ENCODE data around the gene SPSB1. TPM values are rescaled to one million over a fixed set of nuclear protein-coding genes. Genes with fewer than 3 reads are reported as not detected.

The SPSB1 gene
- total and polyA plus RNA-seq, 7 experiments from 2014 or later: 1.4 to 10.3 (median 1.9) TPM

DNA sequence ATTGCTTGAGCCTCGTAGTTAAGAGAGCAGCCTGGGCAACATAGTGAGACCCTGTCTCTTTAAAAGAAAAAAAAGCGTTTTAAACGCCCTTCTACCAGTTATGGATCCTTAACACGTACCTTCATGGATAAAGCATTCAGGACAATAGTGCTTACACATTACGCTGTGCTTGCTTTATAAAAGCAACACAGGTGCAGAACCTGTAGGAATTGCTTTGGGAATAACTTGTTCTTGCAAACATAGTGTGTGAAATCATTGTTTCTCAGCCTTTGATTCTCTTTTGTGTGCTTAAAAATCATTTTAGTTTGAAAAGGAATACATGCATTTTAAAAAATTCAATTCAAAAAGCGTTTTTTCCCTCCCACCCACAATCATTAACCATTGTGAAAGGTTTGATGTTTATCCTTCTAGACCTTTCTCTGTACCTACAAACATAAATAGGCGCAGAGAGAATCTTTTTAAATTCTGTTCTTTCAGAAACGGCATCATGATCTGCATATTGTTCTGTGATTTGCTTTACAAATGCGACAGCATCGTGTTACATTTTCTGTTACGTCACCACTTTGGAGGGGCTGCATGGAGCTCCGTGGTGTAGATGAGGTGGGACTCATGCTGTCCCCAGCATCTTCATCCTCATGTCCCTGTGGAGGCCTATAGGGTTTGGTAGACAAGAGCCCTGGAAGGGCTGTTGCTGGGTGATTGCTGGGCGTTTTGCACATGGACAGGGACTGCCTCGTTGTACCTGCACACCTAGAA is 54.6 kb downstream of the SPSB1 start:
- Mint-ChIP-seq H3K9me3 (peaks cover 0 to 4% (median 0%) of the 10 kb centered on the region in 11 donors), H3K27ac (no peak overlapping the region), H3K4me3 (no peak overlapping the region), H3K4me1 (peaks cover 0 to 14% (median 6%) of the 10 kb centered on the region in 7 donors), H3K27me3 (no peaks in the 10 kb centered on the region), H3K36me3 (peaks cover 0 to 16% (median 8%) of the 10 kb centered on the region in 5 donors)
- no peaks in the 10 kb centered on the region for H3K27me3 ChIP-seq (ENCODE audit: control insufficient read depth in 2 of 2, insufficient read depth in 2 of 2, low read length in 2 of 2)
- H3K36me3 ChIP-seq (ENCODE audit: control insufficient read depth in 2 of 3, insufficient read depth in 3 of 3, low read length in 3 of 3): no peaks in the 10 kb centered on the region
- intact Hi-C loops (cut with micrococcal nuclease): no loop called here
- H3K27ac ChIP-seq (ENCODE audit: low read depth, low read length): no peak overlapping the region
- ChIA-PET POLR2A (no interaction called here), CTCF (no interaction called here)
- no peak for DNase-seq
- no peak for ATAC-seq
- no peaks in the 10 kb centered on the region for H3K9me3 ChIP-seq (ENCODE audit: control insufficient read depth in 2 of 3, low read length in 3 of 3)
- no peak overlapping the region for H3K4me3 ChIP-seq (ENCODE audit: low read length)
- H3K4me1 ChIP-seq (ENCODE audit: control insufficient read depth in 2 of 2, insufficient read depth in 2 of 2, low read length in 2 of 2): no peaks in the 10 kb centered on the region

DNA sequence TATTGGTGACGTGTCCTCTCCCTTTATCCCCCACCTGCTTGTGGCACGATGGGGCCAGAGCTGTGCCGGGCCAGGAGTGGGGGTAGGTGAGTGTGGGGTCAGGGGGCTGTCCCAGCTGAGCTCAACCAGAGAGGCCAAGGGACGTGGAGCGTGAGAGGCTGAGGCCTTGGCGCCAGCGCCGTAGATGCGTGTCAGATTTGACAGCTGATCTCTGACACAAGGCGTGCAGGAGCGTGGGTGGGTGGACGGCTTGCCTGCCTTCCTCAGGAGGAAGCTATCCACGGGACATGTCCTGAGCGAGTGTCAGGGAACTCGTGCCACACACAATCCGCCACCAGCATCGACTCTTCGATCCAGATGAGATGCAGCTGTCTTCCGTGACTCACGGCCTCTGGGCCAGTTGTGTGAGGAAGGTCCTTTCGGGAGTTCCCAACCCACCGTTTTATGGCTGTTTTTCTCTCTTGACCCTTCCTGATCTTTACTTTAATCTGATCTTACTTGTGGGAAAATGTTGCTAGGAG is 56.7 kb downstream of the SPSB1 start:
- H3K27me3 ChIP-seq (ENCODE audit: control insufficient read depth in 2 of 2, insufficient read depth in 2 of 2, low read length in 2 of 2): no peaks in the 10 kb centered on the region
- no peak overlapping the region for H3K4me3 ChIP-seq (ENCODE audit: low read length)
- H3K36me3 Mint-ChIP-seq: peaks cover 0 to 5% (median 3%) of the 10 kb centered on the region in 5 donors
- no peaks in the 10 kb centered on the region for H3K9me3 ChIP-seq (ENCODE audit: control insufficient read depth in 2 of 3, low read length in 3 of 3)
- ChIA-PET CTCF (no interaction called here), POLR2A (no interaction called here)
- H3K36me3 ChIP-seq (ENCODE audit: control insufficient read depth in 2 of 3, insufficient read depth in 3 of 3, low read length in 3 of 3): no peaks in the 10 kb centered on the region
- peaks cover 0 to 14% (median 5%) of the 10 kb centered on the region in 7 donors for H3K4me1 Mint-ChIP-seq
- DNase-seq: no peak
- no peak overlapping the region for H3K27ac ChIP-seq (ENCODE audit: low read depth, low read length)
- H3K4me1 ChIP-seq (ENCODE audit: control insufficient read depth in 2 of 2, insufficient read depth in 2 of 2, low read length in 2 of 2): no peaks in the 10 kb centered on the region
- ATAC-seq: no peak
- intact Hi-C loops (cut with micrococcal nuclease): no loop called here
- peak overlapping the region in 4 of 9 donors; percentile 0 to 62 (median 40) for H3K27ac Mint-ChIP-seq
- H3K4me3 Mint-ChIP-seq: no peak overlapping the region
- no peaks in the 10 kb centered on the region for H3K9me3 Mint-ChIP-seq
- H3K27me3 Mint-ChIP-seq: no peaks in the 10 kb centered on the region

GRCh38 chr1:9350013-9350908 is 57.6 kb downstream of the SPSB1 start:
- H3K9me3 ChIP-seq (ENCODE audit: control insufficient read depth in 2 of 3, low read length in 3 of 3): no peaks in the 10 kb centered on the region
- peaks cover 0 to 14% (median 5%) of the 10 kb centered on the region in 7 donors for H3K4me1 Mint-ChIP-seq
- POLR2A ChIA-PET: no interaction called here
- CTCF ChIA-PET: no interaction called here
- intact Hi-C loops (cut with micrococcal nuclease): no loop called here
- H3K27me3 Mint-ChIP-seq: no peaks in the 10 kb centered on the region
- DNase-seq (no peak), ATAC-seq (peak; percentile 26)
- H3K27me3 ChIP-seq (ENCODE audit: control insufficient read depth in 2 of 2, insufficient read depth in 2 of 2, low read length in 2 of 2): no peaks in the 10 kb centered on the region
- H3K4me1 ChIP-seq (ENCODE audit: control insufficient read depth in 2 of 2, insufficient read depth in 2 of 2, low read length in 2 of 2): no peaks in the 10 kb centered on the region
- H3K4me3 Mint-ChIP-seq: no peak overlapping the region
- peaks cover 0 to 5% (median 3%) of the 10 kb centered on the region in 5 donors for H3K36me3 Mint-ChIP-seq
- H3K4me3 ChIP-seq (ENCODE audit: low read length): no peak overlapping the region
- no peak overlapping the region for H3K27ac ChIP-seq (ENCODE audit: low read depth, low read length)
- peak overlapping the region in 2 of 9 donors; percentile 0 to 62 for H3K27ac Mint-ChIP-seq
- no peaks in the 10 kb centered on the region for H3K9me3 Mint-ChIP-seq
- peaks cover 0 to under 1% (median 0%) of the 10 kb centered on the region in 3 experiments for H3K36me3 ChIP-seq (ENCODE audit: control insufficient read depth in 2 of 3, insufficient read depth in 3 of 3, low read length in 3 of 3)

- intact Hi-C loops (cut with micrococcal nuclease): no loop called here
- H3K4me1 Mint-ChIP-seq: peaks cover 0 to 10% (median 5%) of the 10 kb centered on the region in 7 donors
- CTCF ChIA-PET: no interaction called here
- peak overlapping the region in 1 of 9 donors; percentile 32 for H3K27ac Mint-ChIP-seq
- Histone ChIP-seq H3K9me3 (ENCODE audit: control insufficient read depth in 2 of 3, low read length in 3 of 3) (no peaks in the 10 kb centered on the region), H3K27me3 (ENCODE audit: control insufficient read depth in 2 of 2, insufficient read depth in 2 of 2, low read length in 2 of 2) (no peaks in the 10 kb centered on the region), H3K27ac (ENCODE audit: low read depth, low read length) (no peak overlapping the region), H3K4me1 (ENCODE audit: control insufficient read depth in 2 of 2, insufficient read depth in 2 of 2, low read length in 2 of 2) (no peaks in the 10 kb centered on the region), H3K36me3 (ENCODE audit: control insufficient read depth in 2 of 3, insufficient read depth in 3 of 3, low read length in 3 of 3) (peaks cover 0 to 7% (median 3%) of the 10 kb centered on the region in 3 experiments), H3K4me3 (ENCODE audit: low read length) (no peak overlapping the region)
- peaks cover 0 to 11% (median 6%) of the 10 kb centered on the region in 5 donors for H3K36me3 Mint-ChIP-seq
- H3K4me3 Mint-ChIP-seq: no peak overlapping the region
- no peak for DNase-seq
- no peaks in the 10 kb centered on the region for H3K9me3 Mint-ChIP-seq
- POLR2A ChIA-PET: interaction anchor here (0.6 kb wide), 1 partner anchor 433 kb away, joined by 3 read pairs; no protein-coding TSS in a partner anchor
- H3K27me3 Mint-ChIP-seq: no peaks in the 10 kb centered on the region
- ATAC-seq: no peak
Observed at GRCh38 chr1:9350960-9351359, 58.3 kb downstream of the SPSB1 start.

GRCh38 chr1:9351654-9352271 is 59.1 kb downstream of the SPSB1 start:
- H3K4me1 ChIP-seq (ENCODE audit: control insufficient read depth in 2 of 2, insufficient read depth in 2 of 2, low read length in 2 of 2): no peaks in the 10 kb centered on the region
- Mint-ChIP-seq H3K36me3 (peaks cover 4 to 19% (median 9%) of the 10 kb centered on the region in 5 donors), H3K4me3 (no peak overlapping the region), H3K4me1 (peaks cover 0 to 11% (median 6%) of the 10 kb centered on the region in 7 donors), H3K9me3 (peaks cover 0 to 4% (median 0%) of the 10 kb centered on the region in 11 donors), H3K27me3 (no peaks in the 10 kb centered on the region), H3K27ac (no peak overlapping the region)
- no peak for ATAC-seq
- POLR2A ChIA-PET: no interaction called here
- H3K9me3 ChIP-seq (ENCODE audit: control insufficient read depth in 2 of 3, low read length in 3 of 3): no peaks in the 10 kb centered on the region
- CTCF ChIA-PET: no interaction called here
- H3K4me3 ChIP-seq (ENCODE audit: low read length): no peak overlapping the region
- H3K36me3 ChIP-seq (ENCODE audit: control insufficient read depth in 2 of 3, insufficient read depth in 3 of 3, low read length in 3 of 3): peaks cover 0 to 15% (median 3%) of the 10 kb centered on the region in 3 experiments
- H3K27ac ChIP-seq (ENCODE audit: low read depth, low read length): no peak overlapping the region
- no peaks in the 10 kb centered on the region for H3K27me3 ChIP-seq (ENCODE audit: control insufficient read depth in 2 of 2, insufficient read depth in 2 of 2, low read length in 2 of 2)
- intact Hi-C loops (cut with micrococcal nuclease): no loop called here
- no peak for DNase-seq

DNA sequence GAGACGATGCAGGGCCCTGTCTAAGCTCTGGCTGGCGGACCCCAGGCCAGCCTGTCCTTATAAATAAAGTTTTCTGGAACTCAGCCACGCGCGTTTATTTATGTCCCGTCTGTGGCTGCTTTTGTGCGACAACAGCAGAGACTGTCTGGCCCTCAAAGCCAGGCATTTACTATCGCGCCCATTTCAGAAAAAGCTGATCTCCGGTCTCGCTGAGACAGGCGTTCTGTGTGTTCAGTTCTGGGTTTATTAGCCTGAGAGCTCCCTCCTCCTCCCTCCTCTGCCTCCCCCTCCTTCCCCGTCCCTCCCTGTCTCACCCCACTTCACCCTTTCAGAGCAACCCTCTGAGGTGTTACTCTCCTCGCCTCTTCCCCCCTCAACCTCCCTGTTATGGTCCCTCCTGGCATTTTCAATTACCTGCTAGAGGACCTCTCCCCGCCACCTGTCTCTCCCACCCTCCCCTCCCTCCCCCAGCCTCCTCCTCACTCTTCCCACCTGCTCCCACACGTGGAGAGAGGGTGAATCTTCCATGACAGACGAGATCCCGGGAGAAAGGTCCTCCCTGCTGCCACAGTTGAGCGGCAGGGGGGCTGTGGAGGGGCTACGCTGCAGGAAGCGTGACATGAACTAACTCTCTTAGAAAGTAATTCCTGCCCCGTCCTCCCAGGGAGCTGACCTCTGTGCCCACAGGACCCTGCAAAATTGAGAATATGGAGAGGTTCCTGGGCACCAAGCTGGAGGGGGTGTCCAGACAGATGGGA is 59.9 kb downstream of the SPSB1 start:
- Histone ChIP-seq H3K27me3 (ENCODE audit: control insufficient read depth in 2 of 2, insufficient read depth in 2 of 2, low read length in 2 of 2) (no peaks in the 10 kb centered on the region), H3K4me1 (ENCODE audit: control insufficient read depth in 2 of 2, insufficient read depth in 2 of 2, low read length in 2 of 2) (no peaks in the 10 kb centered on the region), H3K27ac (ENCODE audit: low read depth, low read length) (no peak overlapping the region), H3K4me3 (ENCODE audit: low read length) (no peak overlapping the region), H3K36me3 (ENCODE audit: control insufficient read depth in 2 of 3, insufficient read depth in 3 of 3, low read length in 3 of 3) (peaks cover 0 to 16% (median 3%) of the 10 kb centered on the region in 3 experiments), H3K9me3 (ENCODE audit: control insufficient read depth in 2 of 3, low read length in 3 of 3) (no peaks in the 10 kb centered on the region)
- no peak for DNase-seq
- ChIA-PET POLR2A (no interaction called here), CTCF (no interaction called here)
- no peak for ATAC-seq
- Mint-ChIP-seq H3K36me3 (peaks cover 10 to 27% (median 15%) of the 10 kb centered on the region in 5 donors), H3K4me1 (peaks cover 1 to 17% (median 9%) of the 10 kb centered on the region in 7 donors), H3K9me3 (peaks cover 0 to 5% (median 0%) of the 10 kb centered on the region in 11 donors), H3K4me3 (no peak overlapping the region), H3K27ac (no peak overlapping the region), H3K27me3 (no peaks in the 10 kb centered on the region)
- intact Hi-C loops (cut with micrococcal nuclease): no loop called here
